ENCODE data around the gene KLKB1.

DNA sequence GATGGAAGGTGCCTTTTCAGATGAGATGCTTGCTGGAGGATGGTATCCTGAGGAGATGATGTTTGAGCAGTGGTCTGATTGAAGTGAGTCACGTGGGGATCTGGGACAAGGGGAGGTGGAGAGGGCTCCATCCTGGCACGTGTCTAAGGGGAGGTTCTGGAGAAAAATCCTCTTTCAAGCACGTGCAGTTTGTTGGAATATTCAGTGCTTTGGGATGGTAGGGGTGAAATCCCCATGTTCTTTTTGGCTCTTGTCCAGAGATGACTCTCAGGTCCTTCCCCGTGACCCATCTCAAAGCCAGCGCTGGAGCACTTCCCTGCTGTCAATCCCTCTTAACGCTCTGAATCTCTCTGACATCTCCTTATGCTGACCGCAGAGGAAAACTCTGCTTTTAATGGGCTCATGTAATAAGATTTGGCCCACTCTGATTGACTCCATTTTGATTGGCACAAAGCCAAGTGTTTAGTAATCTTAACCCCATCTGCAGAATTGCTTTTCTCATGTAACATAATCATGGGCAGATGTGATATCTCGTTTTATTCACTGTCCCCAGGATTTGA lies 10.8 kb upstream of the KLKB1 start:
- TF ChIP-seq, protein P1, sequence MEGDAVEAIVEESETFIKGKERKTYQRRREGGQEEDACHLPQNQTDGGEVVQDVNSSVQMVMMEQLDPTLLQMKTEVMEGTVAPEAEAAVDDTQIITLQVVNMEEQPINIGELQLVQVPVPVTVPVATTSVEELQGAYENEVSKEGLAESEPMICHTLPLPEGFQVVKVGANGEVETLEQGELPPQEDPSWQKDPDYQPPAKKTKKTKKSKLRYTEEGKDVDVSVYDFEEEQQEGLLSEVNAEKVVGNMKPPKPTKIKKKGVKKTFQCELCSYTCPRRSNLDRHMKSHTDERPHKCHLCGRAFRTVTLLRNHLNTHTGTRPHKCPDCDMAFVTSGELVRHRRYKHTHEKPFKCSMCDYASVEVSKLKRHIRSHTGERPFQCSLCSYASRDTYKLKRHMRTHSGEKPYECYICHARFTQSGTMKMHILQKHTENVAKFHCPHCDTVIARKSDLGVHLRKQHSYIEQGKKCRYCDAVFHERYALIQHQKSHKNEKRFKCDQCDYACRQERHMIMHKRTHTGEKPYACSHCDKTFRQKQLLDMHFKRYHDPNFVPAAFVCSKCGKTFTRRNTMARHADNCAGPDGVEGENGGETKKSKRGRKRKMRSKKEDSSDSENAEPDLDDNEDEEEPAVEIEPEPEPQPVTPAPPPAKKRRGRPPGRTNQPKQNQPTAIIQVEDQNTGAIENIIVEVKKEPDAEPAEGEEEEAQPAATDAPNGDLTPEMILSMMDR (IDR thresholded peaks at IDR 0.05) = no peak
- TF ChIP-seq EZH2 (IDR thresholded peaks at IDR 0.05; ENCODE audit: borderline replicate concordance, insufficient read depth, low read depth, low read length, poor library complexity, severe bottlenecking) = no peak

Data from B cell (primary cell).